ENCODE measurements around the gene XPNPEP2.

The XPNPEP2 gene

DNA sequence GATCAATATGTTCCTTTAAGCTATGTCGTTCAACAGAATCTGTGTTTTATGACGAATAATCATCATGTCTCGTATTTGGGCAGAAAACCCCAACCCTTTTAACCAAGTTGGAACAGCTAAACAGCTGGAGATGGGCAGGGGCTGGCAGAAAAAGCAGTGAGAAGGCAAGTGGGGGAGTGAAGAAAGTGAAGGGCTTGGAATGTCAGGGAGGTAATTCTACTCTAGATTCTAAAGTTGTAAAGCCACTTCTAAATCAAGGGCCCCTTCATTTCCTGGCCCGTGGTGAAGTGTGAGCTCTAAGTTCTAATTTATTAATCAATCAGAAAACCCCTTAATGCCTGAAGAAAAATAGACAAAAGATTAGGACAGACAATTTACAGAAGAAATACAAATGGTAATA is 61.4 kb downstream of the XPNPEP2 start:
- DNase-seq = no peak

DNA sequence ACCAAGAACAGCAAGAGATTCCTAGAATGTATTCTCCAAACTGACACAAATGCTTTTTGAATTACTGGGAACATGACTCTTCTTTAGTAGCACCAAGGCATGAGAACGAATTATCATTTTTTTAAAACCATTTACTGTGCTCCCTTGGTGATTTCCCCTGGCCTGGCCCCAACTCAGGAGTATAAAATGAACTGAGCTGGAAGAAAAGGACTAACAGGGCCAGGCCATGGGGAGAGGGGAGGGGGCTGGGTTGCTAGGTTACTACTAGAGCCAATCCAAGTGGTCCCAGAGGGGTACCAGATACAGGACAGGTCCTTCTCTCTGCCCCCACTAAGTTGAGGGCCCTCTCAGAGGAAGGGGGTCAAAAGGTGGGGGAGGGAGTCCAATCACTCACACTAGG is 64.1 kb downstream of the XPNPEP2 start:
- no peak for DNase-seq

DNA sequence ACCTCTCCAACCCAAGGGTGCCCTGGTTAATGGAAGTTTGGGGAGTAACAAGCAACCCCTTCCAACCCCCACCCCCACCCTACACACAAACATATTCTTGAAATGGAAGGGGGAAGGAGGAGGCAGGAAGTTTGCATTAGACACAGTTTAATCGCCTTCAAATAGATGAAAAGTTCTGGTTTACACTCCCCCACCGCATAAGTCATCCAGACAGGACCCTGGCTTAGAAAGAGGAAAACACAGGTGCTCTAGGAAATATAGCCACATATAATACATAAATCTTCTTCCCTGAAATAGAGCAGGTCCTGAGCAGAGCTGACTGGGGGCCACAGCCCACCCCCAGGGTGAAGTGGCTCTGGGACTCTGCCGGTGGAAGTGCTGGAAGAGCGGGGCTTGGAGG is 66.0 kb downstream of the XPNPEP2 start:
- no peak for DNase-seq

DNA sequence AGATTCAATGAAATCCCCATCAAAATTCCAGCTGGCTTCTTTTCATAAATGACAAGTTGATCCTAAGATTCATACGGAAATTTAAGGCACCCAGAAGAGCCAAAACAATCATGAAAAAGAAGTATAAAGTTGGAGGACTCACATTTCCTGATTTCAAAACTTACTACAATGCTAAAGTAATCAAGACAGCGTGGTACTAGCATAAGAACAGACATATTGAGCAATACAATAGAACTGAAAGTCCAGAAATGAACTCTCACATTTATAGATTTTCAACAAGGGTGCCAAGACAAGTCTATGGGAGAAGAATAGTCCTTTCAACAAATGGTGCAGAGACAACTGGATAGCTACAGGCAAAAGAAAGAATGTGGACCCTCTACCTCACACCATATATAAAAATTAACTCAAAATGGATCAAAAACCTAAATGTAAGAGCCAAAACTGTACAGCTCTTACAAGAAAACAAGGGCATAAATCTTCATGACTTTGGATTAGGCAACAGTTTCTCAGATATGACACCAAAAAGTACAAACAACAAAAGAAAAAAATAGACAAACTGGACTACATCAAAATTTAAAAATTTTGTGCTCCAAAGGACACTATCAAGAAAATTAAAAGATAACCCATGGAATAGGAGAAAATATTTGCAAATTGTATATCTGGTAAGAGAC is 69.5 kb downstream of the XPNPEP2 start:
- DNase-seq = no peak

DNA sequence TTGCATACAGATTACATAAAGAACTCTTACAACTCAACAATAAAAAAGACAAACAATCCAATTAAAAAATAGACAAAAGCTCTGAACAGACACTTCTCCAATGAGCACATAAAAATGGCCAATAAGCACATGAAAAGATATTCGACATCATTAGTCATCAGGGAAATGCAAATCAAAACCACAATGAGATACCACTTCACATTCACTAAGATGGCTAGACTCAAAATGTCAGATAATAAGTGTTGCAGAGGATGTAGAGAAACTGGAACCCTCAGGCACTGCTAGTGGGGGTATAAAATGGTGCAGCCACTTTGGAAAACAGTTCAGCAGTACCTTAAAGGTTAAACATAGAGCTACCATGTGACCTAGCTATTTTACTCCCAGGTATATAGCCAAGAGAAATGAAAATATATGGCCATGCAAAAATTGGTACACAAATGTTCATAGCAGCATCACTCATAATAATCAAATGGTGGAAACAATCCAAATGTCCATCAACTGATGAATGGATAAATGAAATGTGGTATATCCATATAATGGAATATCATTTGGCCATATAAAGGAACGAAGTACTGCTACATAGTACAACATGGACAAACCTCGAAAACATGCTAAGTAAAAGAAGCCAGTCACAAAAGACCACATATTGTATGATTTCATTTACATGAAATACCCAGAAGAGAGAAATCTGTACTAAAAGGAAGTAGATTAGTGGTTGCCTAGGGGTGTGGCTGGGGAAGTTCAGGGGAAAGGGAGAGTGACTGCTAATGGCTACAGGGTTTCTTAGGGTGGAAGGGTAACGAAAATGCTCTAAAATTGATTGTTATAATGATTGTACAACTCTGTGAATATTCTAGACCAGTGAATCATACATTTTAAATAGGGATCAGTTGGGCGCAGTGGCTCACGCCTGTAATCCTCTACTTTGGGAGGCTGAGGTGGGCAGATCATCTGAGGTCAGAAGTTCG is 70.3 kb downstream of the XPNPEP2 start:
- DNase-seq = no peak

DNA sequence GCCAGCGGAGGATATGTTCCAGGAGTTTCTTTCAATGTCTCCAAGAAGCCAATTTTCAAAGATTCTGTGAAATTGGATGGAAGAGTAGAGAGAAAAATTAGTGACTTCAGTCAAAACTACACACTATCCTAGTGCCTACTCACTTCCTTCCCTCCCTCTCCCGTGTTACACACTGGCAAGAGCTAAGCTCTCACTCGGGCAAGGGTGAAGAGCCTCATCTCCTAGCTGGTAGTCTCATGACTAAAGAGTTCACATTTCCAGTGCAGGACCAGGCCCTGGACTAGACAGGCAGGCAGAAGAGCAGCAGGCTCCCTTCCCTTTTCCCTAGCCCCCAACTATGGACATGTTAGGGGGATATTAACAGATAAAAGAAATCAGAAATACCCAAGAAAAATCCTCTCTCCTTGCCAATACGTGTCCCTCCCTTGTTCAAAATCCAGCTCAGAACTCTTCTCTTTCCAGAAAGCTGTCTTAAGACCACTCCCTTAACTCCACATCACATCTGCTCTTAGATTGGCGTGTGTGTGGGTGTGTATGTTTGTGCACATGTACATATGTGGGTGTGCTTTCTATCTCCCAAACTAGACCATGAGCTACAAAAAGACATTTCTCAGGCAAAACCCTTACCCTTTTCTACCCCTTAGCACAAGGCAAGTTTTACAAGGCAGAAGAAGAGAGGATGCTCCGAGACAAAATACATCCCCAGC is 75.0 kb downstream of the XPNPEP2 start:
- no peak for DNase-seq

DNA sequence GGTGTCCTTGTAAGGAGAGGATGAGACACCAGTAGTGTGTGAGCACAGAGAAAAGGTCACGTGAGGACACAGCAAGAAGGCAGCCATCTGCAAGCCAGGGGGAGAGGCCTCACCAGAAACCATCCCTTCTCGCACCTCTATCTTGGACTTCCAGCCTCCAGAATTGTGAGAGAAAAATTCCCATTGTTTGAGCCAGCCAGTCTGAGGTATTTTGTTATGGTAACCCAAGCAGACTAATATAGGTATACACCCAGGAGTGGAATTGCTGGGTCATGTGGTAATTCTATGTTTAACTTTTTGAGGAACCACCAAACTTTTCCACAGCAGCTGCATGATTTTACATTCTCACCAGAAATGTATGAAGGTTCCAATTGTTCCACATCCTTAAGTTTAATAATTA is 79.3 kb downstream of the XPNPEP2 start:
- DNase-seq = no peak
